ENCODE data around the gene EVA1B.

GRCh38 chr1:36344395-36344680, 20.9 kb upstream of the EVA1B start:
- TF ChIP-seq, protein P1, sequence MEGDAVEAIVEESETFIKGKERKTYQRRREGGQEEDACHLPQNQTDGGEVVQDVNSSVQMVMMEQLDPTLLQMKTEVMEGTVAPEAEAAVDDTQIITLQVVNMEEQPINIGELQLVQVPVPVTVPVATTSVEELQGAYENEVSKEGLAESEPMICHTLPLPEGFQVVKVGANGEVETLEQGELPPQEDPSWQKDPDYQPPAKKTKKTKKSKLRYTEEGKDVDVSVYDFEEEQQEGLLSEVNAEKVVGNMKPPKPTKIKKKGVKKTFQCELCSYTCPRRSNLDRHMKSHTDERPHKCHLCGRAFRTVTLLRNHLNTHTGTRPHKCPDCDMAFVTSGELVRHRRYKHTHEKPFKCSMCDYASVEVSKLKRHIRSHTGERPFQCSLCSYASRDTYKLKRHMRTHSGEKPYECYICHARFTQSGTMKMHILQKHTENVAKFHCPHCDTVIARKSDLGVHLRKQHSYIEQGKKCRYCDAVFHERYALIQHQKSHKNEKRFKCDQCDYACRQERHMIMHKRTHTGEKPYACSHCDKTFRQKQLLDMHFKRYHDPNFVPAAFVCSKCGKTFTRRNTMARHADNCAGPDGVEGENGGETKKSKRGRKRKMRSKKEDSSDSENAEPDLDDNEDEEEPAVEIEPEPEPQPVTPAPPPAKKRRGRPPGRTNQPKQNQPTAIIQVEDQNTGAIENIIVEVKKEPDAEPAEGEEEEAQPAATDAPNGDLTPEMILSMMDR (IDR thresholded peaks at IDR 0.05): no peak
- no peak for TF ChIP-seq SIN3A (IDR thresholded peaks at IDR 0.05; ENCODE audit: borderline replicate concordance, insufficient read depth, low read depth, low read length)
- TF ChIP-seq POLR2AphosphoS5 (IDR thresholded peaks at IDR 0.05; ENCODE audit: low read depth, low read length): no peak
- no peak for TF ChIP-seq TCF7L2 (IDR thresholded peaks at IDR 0.05; ENCODE audit: low read depth, low read length)
- TF ChIP-seq, protein P2, sequence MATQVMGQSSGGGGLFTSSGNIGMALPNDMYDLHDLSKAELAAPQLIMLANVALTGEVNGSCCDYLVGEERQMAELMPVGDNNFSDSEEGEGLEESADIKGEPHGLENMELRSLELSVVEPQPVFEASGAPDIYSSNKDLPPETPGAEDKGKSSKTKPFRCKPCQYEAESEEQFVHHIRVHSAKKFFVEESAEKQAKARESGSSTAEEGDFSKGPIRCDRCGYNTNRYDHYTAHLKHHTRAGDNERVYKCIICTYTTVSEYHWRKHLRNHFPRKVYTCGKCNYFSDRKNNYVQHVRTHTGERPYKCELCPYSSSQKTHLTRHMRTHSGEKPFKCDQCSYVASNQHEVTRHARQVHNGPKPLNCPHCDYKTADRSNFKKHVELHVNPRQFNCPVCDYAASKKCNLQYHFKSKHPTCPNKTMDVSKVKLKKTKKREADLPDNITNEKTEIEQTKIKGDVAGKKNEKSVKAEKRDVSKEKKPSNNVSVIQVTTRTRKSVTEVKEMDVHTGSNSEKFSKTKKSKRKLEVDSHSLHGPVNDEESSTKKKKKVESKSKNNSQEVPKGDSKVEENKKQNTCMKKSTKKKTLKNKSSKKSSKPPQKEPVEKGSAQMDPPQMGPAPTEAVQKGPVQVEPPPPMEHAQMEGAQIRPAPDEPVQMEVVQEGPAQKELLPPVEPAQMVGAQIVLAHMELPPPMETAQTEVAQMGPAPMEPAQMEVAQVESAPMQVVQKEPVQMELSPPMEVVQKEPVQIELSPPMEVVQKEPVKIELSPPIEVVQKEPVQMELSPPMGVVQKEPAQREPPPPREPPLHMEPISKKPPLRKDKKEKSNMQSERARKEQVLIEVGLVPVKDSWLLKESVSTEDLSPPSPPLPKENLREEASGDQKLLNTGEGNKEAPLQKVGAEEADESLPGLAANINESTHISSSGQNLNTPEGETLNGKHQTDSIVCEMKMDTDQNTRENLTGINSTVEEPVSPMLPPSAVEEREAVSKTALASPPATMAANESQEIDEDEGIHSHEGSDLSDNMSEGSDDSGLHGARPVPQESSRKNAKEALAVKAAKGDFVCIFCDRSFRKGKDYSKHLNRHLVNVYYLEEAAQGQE (IDR thresholded peaks at IDR 0.05; ENCODE audit: insufficient read depth in 1 of 2, low read depth in 2 of 2, low read length in 1 of 2): no peak
